Small intestine (tissue), 7 donors: Measurements from ENCODE around the gene LAMTOR1. TPM values are rescaled to one million over a fixed set of nuclear protein-coding genes. Genes with fewer than 3 reads are reported as not detected.
A peak's percentile ranks its signal among the peaks of the same experiment; 100 is the strongest.

Experiments used
- DNase-seq, 2 donors: peaks; one replicate each; pipeline versions ENCODE4 v3.0.0 to v3.0.0-alpha.2; 2013
- FAIRE-seq: peaks from 2 replicates; lab custom pipeline; 2012; peaks lifted over from hg19 to GRCh38; lab: Jason Lieb, UNC
- H3K27ac ChIP-seq, 3 donors: one replicate each; pipeline ENCODE4 v1.5.1; 2013; ENCODE audit warnings: low read length in 2 of 3, mild to moderate bottlenecking in 2 of 3, control low read depth in 1 of 3, inconsistent platforms in 1 of 3, low read depth in 1 of 3, moderate library complexity in 1 of 3
- H3K27me3 ChIP-seq, 3 donors: one replicate each; pipeline ENCODE4 v1.6.1; 2013; ENCODE audit warnings: low read length in 3 of 3, inconsistent platforms in 1 of 3; ENCODE audit not compliant: control insufficient read depth in 3 of 3, insufficient read depth in 3 of 3
- H3K36me3 ChIP-seq, 3 donors: one replicate each; pipeline ENCODE4 v1.6.1; 2013; ENCODE audit warnings: low read length in 3 of 3, inconsistent platforms in 1 of 3, low read depth in 1 of 3, mild to moderate bottlenecking in 1 of 3, moderate library complexity in 1 of 3; ENCODE audit not compliant: control insufficient read depth in 3 of 3, insufficient read depth in 2 of 3
- H3K4me1 ChIP-seq, 3 donors: one replicate each; pipeline ENCODE4 v1.6.1; 2013; ENCODE audit warnings: low read length in 2 of 3, inconsistent platforms in 1 of 3, low read depth in 1 of 3, mild to moderate bottlenecking in 1 of 3, moderate library complexity in 1 of 3; ENCODE audit not compliant: control insufficient read depth in 3 of 3, insufficient read depth in 2 of 3
- H3K4me3 ChIP-seq, 3 donors: one replicate each; pipeline ENCODE4 v1.5.1; 2013; ENCODE audit warnings: low read length in 3 of 3, control low read depth in 1 of 3, inconsistent platforms in 1 of 3, low read depth in 1 of 3, mild to moderate bottlenecking in 1 of 3, moderate library complexity in 1 of 3
- H3K9me3 ChIP-seq, 2 donors: one replicate each; pipeline ENCODE4 v1.6.1; 2013; ENCODE audit warnings: low read depth in 1 of 2, low read length in 1 of 2; ENCODE audit not compliant: control insufficient read depth in 2 of 2, insufficient read depth in 1 of 2
- WGBS, 3 donors: extraction: QIAGEN DNeasy Blood & Tissue Kit; methylation state at CpG; one replicate each; pipeline ENCODE4 v1.1.7; 2013; 5-methylcytosine and 5-hydroxymethylcytosine counted together
- polyA plus RNA-seq, 4 donors: library from polyadenylated mRNA; stranded (reverse) in 3 of 4; unstranded in 1 of 4; fragments of 200-250 nt in 3 of 4; fragments of 120-200 nt in 1 of 4; gene quantifications; one replicate each; pipeline versions ENCODE4 v1.2.1 to v1.2.3, GENCODE V29; 2013
- donor health status: healthy with polysubstance abuse.
- donor health status: control.
- donor health status: control.
- donor health status: Bipolar disorder and iron deficiency.
- donor health status: healthy.

Gene LAMTOR1
- polyA plus RNA-seq, 4 donors = 118 to 149 (median 125) TPM

DNA sequence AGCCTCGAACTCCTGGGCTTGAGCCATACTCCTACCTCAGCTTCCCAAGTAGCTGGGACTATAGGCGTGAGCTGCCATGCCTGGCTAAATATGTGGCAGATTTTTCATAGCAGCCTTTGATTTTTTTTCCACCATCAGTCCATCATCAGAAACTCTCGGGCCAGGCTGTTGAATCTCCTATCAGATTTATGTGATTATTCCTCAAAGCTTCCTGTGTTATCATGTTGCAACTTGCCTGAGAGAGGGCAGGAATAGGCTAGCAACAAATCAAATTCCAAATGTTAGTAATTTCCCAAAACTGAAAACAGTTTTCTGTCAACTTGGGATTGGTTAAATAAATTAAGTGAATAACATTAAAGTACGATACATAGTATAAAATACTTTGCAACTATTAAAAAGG, 19.0 kb downstream of the LAMTOR1 start:
- no peak overlapping the region for H3K4me3 ChIP-seq
- no peaks in the 10 kb centered on the region for H3K27me3 ChIP-seq
- peaks cover 0 to 4% (median 3%) of the 10 kb centered on the region in 3 donors for H3K4me1 ChIP-seq
- H3K36me3 ChIP-seq = peaks cover 0 to 7% (median 3%) of the 10 kb centered on the region in 3 donors
- H3K27ac ChIP-seq = no peak overlapping the region
- FAIRE-seq (no peak), DNase-seq (no peak)
- no peaks in the 10 kb centered on the region for H3K9me3 ChIP-seq
- 77 to 93% (median 87%) methylated on average over 4 of the region's 4 CpGs for WGBS, 3 donors

DNA sequence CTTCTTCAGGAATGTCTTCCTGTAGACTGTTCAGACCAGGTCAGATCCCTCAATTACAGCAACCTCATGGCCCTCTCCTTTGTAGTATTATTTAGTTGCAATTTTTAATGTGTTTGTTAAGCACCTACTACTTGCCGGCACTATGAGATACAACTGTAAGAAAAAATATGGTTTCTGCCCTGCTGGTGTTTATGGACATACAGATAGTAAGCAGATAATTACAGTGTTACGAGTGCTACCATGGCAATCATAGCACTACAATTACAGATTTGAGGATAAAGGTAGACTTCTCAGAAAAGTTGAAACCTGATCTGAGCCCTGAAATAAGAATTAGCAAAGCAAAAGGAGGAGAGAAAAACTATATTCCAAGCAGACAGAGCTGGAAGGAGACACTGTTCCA, 19.7 kb downstream of the LAMTOR1 start:
- FAIRE-seq = no peak
- H3K4me1 ChIP-seq = peaks cover 2 to 10% (median 3%) of the 10 kb centered on the region in 3 donors
- no peaks in the 10 kb centered on the region for H3K27me3 ChIP-seq
- WGBS, 3 donors = 41 to 72% (median 70%) methylated on average over 2 of the region's 2 CpGs
- no peak overlapping the region for H3K27ac ChIP-seq
- no peaks in the 10 kb centered on the region for H3K9me3 ChIP-seq
- H3K4me3 ChIP-seq = no peak overlapping the region
- DNase-seq = no peak
- peaks cover 0 to 3% (median 3%) of the 10 kb centered on the region in 3 donors for H3K36me3 ChIP-seq

DNA sequence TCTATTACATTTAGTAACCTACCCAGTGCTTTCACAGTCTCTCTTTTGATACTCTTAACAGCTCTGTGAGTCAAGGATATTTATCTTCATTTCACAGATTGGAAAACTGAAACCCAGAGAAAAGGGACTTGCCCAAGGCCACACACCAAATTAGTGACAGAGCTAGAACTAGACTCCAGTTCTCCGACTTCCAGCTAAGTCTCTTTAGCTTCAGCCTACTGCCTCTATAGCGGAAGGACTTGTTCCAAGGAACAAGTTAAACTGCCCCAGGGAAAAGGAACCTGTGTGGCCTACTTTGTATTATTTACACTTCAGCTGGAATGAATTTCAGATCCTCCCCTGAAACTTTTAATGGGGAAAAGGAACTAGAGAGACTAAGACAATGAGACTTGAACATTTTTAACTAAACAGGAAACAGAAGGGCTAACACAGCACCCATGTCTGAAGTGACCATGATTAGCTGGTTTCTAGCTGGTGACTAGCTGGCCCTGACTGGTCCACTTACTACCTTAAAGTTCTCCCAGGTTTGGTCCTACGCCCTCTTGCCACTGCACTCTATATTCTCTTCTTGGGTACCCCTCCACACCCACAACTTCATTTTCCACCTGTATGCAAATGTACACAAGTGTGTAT, 21.2 kb downstream of the LAMTOR1 start:
- 87 to 89% (median 88%) methylated on average over 3 of the region's 3 CpGs for WGBS, 3 donors
- H3K27ac ChIP-seq = peak overlapping the region in 1 of 3 donors; percentile 92
- DNase-seq (no peak), FAIRE-seq (no peak)
- no peaks in the 10 kb centered on the region for H3K9me3 ChIP-seq
- no peak overlapping the region for H3K4me3 ChIP-seq
- peaks cover 0 to 3% (median 0%) of the 10 kb centered on the region in 3 donors for H3K36me3 ChIP-seq
- peaks cover 2 to 10% (median 3%) of the 10 kb centered on the region in 3 donors for H3K4me1 ChIP-seq
- H3K27me3 ChIP-seq = no peaks in the 10 kb centered on the region

GRCh38 chr11:72081184-72081644, 21.9 kb downstream of the LAMTOR1 start:
- DNase-seq (no peak), FAIRE-seq (no peak)
- Histone ChIP-seq H3K4me1 (peaks cover 2 to 10% (median 3%) of the 10 kb centered on the region in 3 donors), H3K4me3 (peak overlapping the region; percentile 11 to 80 (median 50)), H3K36me3 (peaks cover 0 to 7% (median 0%) of the 10 kb centered on the region in 3 donors), H3K27me3 (no peaks in the 10 kb centered on the region), H3K27ac (peak overlapping the region; percentile 45 to 95 (median 92)), H3K9me3 (no peaks in the 10 kb centered on the region)
- WGBS, 3 donors = 70 to 76% (median 71%) methylated on average over 21 of the region's 21 CpGs

DNA sequence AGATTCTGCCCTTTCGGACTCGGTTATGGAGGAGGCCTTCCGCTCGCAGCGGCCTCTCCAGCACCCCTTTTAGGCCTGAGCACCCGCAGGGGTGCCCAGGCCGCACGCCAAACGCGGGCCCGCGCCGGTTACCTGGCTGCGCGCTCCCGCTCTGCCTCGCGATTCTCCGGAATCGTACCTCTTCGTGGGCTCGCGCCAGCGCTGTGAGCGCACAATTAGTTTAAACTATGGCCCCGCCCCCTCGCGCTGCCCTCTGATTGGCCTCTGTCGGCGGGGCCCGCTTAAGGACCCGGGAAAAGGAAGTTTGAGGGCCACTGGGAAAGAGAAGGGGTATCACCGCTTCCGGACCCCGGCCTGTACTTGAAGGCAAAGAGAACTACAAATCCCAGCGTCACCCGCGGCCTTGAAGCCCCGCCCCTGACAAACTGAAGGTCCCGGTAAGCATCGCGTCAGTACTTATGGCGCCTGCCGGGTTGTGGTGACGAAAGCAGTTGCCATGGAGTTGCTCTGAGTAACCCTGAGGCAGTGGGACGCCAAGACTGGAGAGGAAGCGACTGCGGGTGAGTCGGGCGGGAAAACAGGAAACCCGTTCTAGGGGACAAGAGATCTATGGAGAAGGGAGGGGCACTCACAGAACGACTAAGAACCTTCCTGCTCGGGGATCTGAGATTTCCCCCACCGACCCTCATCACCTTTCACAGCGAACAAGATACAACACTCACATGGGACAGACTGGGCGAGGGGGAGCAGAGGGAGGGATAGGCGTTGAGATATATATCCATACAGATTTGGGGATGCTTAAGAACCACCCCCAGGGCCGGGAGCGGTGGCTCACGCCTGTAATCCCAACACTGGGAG, 22.5 kb downstream of the LAMTOR1 start, which contains the start of the genes LRRC51 and NUMA1:
Gene LRRC51, plus strand, starts transcription at position 525 of the 858 bp plus-strand sequence. CDS start 8,234 bp downstream, outside the sequence.
Gene NUMA1, minus strand, starts transcription at position 217 of the 858 bp plus-strand sequence. CDS start 44,599 bp downstream, outside the sequence.
- Histone ChIP-seq H3K4me3 (peak within 1 kb of the TSS; percentile 72 to 80 (median 73)), H3K9me3 (no peaks in the 10 kb centered on the region), H3K27me3 (no peaks in the 10 kb centered on the region), H3K4me1 (peaks cover 2 to 10% (median 3%) of the 10 kb centered on the region in 3 donors), H3K27ac (peak within 1 kb of the TSS; percentile 45 to 95 (median 92)), H3K36me3 (peaks cover 0 to 8% (median 0%) of the 10 kb centered on the region in 3 donors)
- DNase-seq (peak; percentile 100), FAIRE-seq (peak; percentile 53)
- 0 to 1% (median 1%) methylated on average over 58 to 60 of the region's 60 CpGs for WGBS, 3 donors

- H3K4me1 ChIP-seq = peaks cover 2 to 10% (median 3%) of the 10 kb centered on the region in 3 donors
Observed at GRCh38 chr11:72079819-72080325, 23.2 kb downstream of the LAMTOR1 start.

DNA sequence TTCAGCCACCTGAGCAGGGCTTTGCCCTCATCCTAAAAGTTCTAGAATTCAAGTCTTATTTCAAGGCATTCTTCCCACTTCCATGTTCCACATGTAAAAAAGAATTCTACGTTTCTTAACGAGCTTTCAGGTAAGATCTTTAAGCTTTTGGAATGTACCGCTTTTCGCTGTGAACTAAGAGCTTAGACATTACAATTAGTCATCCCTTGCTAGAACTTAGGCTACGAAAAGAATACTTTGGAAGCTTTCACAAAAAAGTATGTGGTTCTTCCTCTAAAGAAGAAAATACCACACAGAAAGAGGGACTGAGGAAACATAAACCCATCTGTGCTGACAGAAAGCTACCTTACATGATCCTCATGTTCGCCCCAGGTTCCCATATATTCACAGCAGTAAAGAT, 24.6 kb downstream of the LAMTOR1 start:
- 72 to 82% (median 81%) methylated on average over 6 of the region's 6 CpGs for WGBS, 3 donors
- Histone ChIP-seq H3K9me3 (no peaks in the 10 kb centered on the region), H3K4me3 (no peak overlapping the region), H3K27ac (peak overlapping the region; percentile 24 to 95 (median 55)), H3K27me3 (no peaks in the 10 kb centered on the region), H3K36me3 (peaks cover 0 to 13% (median 0%) of the 10 kb centered on the region in 3 donors), H3K4me1 (peaks cover 2 to 10% (median 3%) of the 10 kb centered on the region in 3 donors)
- FAIRE-seq (no peak), DNase-seq (no peak)

More at GRCh38 chr11:72079819-72080325, 23.2 kb downstream of the LAMTOR1 start:
- Histone ChIP-seq H3K4me3 (peak overlapping the region; percentile 72 to 80 (median 73)), H3K27ac (peak overlapping the region; percentile 38 to 95 (median 92)), H3K36me3 (peaks cover 0 to 11% (median 0%) of the 10 kb centered on the region in 3 donors), H3K9me3 (no peaks in the 10 kb centered on the region), H3K27me3 (no peaks in the 10 kb centered on the region)
- WGBS, 3 donors = 1% methylated on average over 16 of the region's 16 CpGs
- DNase-seq = peak in 1 of 2 donors; percentile 43
- FAIRE-seq = no peak

- Histone ChIP-seq H3K36me3 (peaks cover 0 to 13% (median 0%) of the 10 kb centered on the region in 3 donors), H3K4me1 (peaks cover 3 to 16% (median 3%) of the 10 kb centered on the region in 3 donors), H3K4me3 (no peak overlapping the region), H3K27me3 (no peaks in the 10 kb centered on the region), H3K27ac (no peak overlapping the region), H3K9me3 (no peaks in the 10 kb centered on the region)
- 82 to 93% (median 93%) methylated on average over 4 of the region's 4 CpGs for WGBS, 3 donors
- FAIRE-seq (no peak), DNase-seq (no peak)
Observed at GRCh38 chr11:72075756-72076155, 27.3 kb downstream of the LAMTOR1 start.
